ENCODE results near the gene CNIH2. TPM values are rescaled to one million over a fixed set of nuclear protein-coding genes. Genes with fewer than 3 reads are reported as not detected.

Gene CNIH2
- total RNA-seq, 4 donors from 2014 or later = not detected

- H3K36me3 ChIP-seq = no peaks in the 10 kb centered on the region
- WGBS, 2 donors = 26 to 27% methylated on average over 25 to 26 of the region's 26 CpGs
- H3K27me3 ChIP-seq = peaks cover 0 to 5% of the 10 kb centered on the region in 2 donors
- no peak for DNase-seq (ENCODE audit: low spot score in 2 of 2)
- peak in 3 of 5 experiments; percentile 89 to 91 (median 91) for TF ChIP-seq CTCF (IDR thresholded peaks at IDR 0.05)
- TF ChIP-seq POLR2A (IDR thresholded peaks at IDR 0.05) = no peak
- H3K4me1 ChIP-seq = peaks cover 0 to 41% (median 12%) of the 10 kb centered on the region in 4 donors
- peak overlapping the region; percentile 76 to 89 (median 86) for H3K27ac ChIP-seq
- H3K4me3 ChIP-seq = peak overlapping the region; percentile 39 to 57 (median 54)
- H3K9me3 ChIP-seq = no peaks in the 10 kb centered on the region
These were observed 33.5 kb downstream of the CNIH2 start for GRCh38 chr11:66311470-66311964.

GRCh38 chr11:66311965-66312548, 34.1 kb downstream of the CNIH2 start:
- WGBS, 2 donors = 0 to 1% methylated on average over 36 to 40 of the region's 44 CpGs
- H3K4me1 ChIP-seq = peaks cover 0 to 47% (median 17%) of the 10 kb centered on the region in 4 donors
- no peaks in the 10 kb centered on the region for H3K36me3 ChIP-seq
- peak overlapping the region; percentile 76 to 89 (median 86) for H3K27ac ChIP-seq
- peak in 1 of 2 donors; percentile 59 for TF ChIP-seq EP300 (IDR thresholded peaks at IDR 0.05)
- TF ChIP-seq POLR2A (IDR thresholded peaks at IDR 0.05) = peak in 1 of 2 donors; percentile 65
- TF ChIP-seq CTCF (IDR thresholded peaks at IDR 0.05) = peak in 3 of 5 experiments; percentile 22 to 98 (median 97)
- H3K27me3 ChIP-seq = peaks cover 0 to 5% of the 10 kb centered on the region in 2 donors
- no peaks in the 10 kb centered on the region for H3K9me3 ChIP-seq
- peak; percentile 87 to 92 for DNase-seq (ENCODE audit: low spot score in 2 of 2)
- H3K4me3 ChIP-seq = peak overlapping the region; percentile 39 to 57 (median 54)

GRCh38 chr11:66312549-66313320, 34.8 kb downstream of the CNIH2 start:
- Histone ChIP-seq H3K4me1 (peaks cover 0 to 53% (median 24%) of the 10 kb centered on the region in 4 donors), H3K4me3 (peak overlapping the region; percentile 39 to 57 (median 54)), H3K27ac (peak overlapping the region; percentile 83 to 89 (median 88)), H3K9me3 (no peaks in the 10 kb centered on the region), H3K27me3 (peaks cover 0 to 5% of the 10 kb centered on the region in 2 donors), H3K36me3 (no peaks in the 10 kb centered on the region)
- TF ChIP-seq CTCF (IDR thresholded peaks at IDR 0.05) = no peak
- peak; percentile 50 to 55 for TF ChIP-seq POLR2A (IDR thresholded peaks at IDR 0.05)
- TF ChIP-seq EP300 (IDR thresholded peaks at IDR 0.05) = peak in 1 of 2 donors; percentile 59
- peak; percentile 100 for DNase-seq (ENCODE audit: low spot score in 2 of 2)
- 1 to 4% methylated on average over 37 to 39 of the region's 52 CpGs for WGBS, 2 donors

- H3K4me3 ChIP-seq = peak overlapping the region; percentile 35 to 57 (median 54)
- H3K36me3 ChIP-seq = no peaks in the 10 kb centered on the region
- no peak for DNase-seq (ENCODE audit: low spot score in 2 of 2)
- no peaks in the 10 kb centered on the region for H3K9me3 ChIP-seq
- H3K27me3 ChIP-seq = peaks cover 0 to 5% of the 10 kb centered on the region in 2 donors
- 22 to 38% methylated on average over 18 to 30 of the region's 38 CpGs for WGBS, 2 donors
- H3K27ac ChIP-seq = peak overlapping the region; percentile 44 to 89 (median 88)
- peaks cover 0 to 62% (median 32%) of the 10 kb centered on the region in 4 donors for H3K4me1 ChIP-seq
- no peak for TF ChIP-seq EP300 (IDR thresholded peaks at IDR 0.05)
- TF ChIP-seq CTCF (IDR thresholded peaks at IDR 0.05) = peak in 1 of 5 experiments; percentile 11
- no peak for TF ChIP-seq POLR2A (IDR thresholded peaks at IDR 0.05)
These were observed 35.6 kb downstream of the CNIH2 start for GRCh38 chr11:66313321-66314185.
